ENCODE results near the gene TMC3.

- no peak for TF ChIP-seq CTCF (IDR thresholded peaks at IDR 0.05)
- TF ChIP-seq USF1 (IDR thresholded peaks at IDR 0.05; ENCODE audit: borderline replicate concordance, low read depth), result no peak
Measured at GRCh38 chr15:81331600-81331999, 42.4 kb downstream of the TMC3 start.
